HG03469 (cell line): Measurements from ENCODE around the gene CAVIN3.

Experiments
- ATAC-seq: cut with Tn5 transposase; IDR thresholded peaks from one replicate; pipeline ENCODE4 v1.9.1; 2021; ENCODE audit warnings: mild to moderate bottlenecking, moderate library complexity, moderate number of reproducible peaks; ENCODE audit not compliant: unreplicated experiment

Gene CAVIN3, protein sequence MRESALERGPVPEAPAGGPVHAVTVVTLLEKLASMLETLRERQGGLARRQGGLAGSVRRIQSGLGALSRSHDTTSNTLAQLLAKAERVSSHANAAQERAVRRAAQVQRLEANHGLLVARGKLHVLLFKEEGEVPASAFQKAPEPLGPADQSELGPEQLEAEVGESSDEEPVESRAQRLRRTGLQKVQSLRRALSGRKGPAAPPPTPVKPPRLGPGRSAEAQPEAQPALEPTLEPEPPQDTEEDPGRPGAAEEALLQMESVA

DNA sequence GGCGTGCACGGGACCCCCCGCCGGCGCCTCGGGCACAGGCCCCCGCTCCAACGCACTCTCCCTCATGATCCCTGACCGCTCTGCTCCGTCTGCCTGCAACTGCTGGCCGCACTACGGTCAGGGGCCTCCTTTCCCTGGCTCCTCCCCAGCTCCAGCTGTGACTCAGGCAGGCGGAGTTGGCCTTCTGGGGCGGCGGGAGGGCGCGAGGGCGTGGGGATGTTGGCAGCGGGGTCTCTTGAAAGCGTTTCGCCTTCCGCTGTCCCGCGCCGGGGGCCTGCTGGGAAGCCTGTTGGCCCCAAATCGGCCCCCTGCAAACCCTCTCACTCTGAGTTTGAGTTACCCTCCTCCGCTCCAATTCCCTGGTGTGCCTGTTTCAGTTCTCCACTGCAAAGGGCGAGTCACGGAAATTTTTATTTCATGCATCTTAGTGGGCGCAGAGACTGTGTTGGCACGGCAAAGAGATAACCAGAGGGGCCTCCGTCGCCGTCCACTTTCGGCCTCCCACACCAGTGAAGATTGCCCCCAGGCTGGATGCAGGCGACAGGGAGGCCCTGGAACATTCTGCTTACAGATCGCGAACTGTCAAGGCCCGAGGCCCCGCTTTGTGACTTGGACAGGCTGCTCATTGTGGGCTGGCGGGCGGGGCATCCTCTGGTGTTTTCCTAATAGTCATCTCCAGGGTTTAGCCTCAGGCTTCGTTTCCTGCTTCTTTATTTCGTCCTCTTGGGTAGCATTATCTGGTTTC, at the start of gene CAVIN3:
TSS of gene CAVIN3 (minus strand) at position 91 of the 745 bp plus-strand sequence. CDS start at position 66, 25 bp downstream.
- ATAC-seq = no peak

- no peak for ATAC-seq
Measured at GRCh38 chr11:6365659-6366058, 45.4 kb upstream of the CAVIN3 start.

DNA sequence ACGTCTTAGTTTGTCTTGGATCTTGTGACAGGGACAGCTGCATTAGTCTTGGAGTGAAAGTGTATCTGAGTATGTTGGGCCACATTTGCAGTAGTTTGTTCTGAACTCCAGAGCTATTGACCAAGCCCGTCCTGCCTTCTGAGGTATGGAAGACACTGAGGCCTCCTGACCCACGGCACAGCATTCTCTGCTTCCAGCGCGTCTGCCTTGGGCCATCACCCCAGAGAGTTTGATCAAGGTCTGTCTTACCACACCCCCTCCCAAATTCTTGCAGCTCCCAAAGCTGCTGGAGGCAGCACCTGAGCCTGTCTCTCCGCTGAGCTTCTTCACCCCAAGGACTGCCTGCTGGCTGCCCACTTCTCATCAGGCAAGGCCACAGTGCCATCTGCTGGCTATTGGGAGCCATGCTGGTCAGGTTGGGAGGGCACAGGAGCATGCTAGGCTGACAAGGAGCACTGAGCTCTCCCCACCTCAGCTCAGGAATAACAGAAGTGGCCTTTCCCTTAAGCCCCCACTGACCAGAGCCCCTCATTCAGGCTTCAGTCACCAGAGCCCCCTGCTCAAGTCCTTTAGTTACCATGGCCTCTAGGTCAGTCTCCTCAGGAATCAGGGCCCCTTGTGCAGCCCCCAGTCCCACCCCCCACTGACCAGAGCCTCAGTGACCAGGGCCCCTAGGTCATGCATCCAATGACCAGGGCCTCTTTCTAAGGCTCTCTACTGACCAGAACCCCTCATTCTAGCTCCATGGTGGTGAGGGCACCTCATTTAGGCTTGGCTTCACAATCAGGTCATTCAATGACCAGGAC, 42.8 kb upstream of the CAVIN3 start:
- ATAC-seq = peak; percentile 93

DNA sequence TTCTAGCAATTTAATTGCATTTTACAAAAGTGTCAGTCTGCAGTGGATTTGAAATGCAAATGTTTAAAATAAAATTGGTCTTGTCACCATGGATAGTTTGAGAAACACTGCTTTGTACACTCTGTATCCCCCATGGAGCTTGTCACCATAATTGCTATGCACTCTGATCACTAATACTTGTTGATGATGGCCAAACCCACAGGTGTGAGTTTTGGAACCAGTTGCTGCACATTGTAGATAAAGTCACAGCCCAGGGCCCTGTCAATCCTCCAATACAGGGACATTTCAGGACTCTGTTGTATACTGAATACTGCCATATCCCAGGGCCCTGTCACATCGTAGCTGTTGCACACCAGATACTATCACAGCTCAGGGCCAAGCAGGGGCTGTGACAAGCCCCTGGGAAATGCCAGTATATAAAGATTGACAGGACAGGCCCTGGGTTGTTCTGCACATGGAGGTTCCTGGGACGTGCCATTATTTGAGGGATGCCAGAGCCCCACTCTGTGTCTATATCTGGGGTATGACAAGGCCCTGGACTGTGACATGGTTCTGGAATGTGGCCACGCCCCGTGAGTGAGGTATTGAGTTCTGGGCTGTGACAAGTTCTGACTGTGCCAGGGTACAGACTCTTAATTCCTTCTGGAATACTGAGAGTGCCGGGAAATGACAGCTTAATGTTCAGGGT, 42.0 kb upstream of the CAVIN3 start:
- ATAC-seq = no peak

DNA sequence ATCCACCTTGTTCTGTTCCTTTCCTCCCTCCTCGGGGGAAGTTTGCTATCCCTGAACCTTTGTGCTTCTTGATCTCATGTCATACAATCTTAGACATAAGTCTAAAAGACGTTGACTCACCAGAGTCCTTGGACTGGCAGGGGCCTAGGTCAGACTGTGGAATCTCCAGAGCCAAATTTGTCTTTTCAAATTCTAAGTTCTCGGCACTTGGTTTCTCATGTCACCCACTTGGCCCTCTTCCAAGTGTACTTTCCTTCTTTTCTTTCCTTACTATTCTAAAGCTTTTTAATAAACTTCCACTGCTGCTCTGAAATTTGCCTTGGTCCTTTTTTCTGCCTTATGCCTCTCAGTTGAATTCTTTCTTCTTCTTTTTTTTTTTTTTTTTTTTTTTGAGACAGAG, 39.9 kb upstream of the CAVIN3 start:
- ATAC-seq = no peak

DNA sequence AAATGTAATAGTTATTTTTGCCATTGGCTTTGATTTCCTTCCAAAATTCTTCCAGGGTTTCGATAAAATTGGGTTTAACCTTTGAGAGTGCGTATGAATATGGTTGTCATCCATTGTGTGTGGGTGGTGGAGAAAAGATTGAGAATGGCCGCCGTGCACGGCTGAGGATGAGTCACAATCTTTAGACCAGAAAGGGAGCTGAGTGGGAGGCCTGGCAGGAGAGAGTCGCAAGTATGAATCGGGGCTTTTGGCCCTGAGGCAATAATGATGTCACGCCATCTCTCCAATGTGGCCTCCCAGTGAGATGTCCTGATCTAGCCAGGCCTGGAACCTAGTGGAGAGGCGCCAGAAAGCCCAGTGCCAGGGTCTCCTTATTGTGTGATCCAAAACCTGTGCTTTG, 36.9 kb upstream of the CAVIN3 start:
- no peak for ATAC-seq

DNA sequence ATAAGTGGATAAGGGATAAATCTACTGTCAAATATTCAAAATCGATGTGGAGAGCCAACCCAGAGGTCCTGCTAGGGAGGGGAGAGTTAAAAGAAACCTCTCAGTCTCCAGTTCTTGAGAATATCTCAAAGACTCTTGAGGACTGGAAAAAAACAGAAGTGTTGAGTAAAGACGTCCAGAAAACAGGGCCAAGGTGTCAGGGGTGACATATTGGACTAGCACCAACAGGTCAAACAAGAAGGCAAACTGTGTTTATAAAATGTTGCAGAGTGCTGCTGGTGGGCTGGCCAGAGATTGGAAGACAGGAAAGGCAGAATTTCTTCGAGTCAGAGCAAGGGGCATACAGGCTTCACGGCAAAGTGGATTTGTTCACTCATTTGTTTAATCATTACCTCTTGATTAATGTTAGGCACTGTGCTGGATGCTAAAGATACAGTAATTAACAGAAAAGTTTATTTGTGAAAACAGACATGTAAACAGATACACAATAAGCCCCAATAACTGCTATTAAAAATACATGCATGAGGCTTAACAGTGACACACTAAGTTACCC, 36.3 kb upstream of the CAVIN3 start:
- no peak for ATAC-seq

- no peak for ATAC-seq
Measured at GRCh38 chr11:6354651-6355485, 34.6 kb upstream of the CAVIN3 start.

GRCh38 chr11:6353367-6353987, 33.2 kb upstream of the CAVIN3 start:
- ATAC-seq = peak; percentile 70

- no peak for ATAC-seq
Measured at GRCh38 chr11:6351782-6352382, 31.6 kb upstream of the CAVIN3 start.

- no peak for ATAC-seq
Measured at GRCh38 chr11:6350486-6350885, 30.2 kb upstream of the CAVIN3 start.

- ATAC-seq = no peak
Measured at GRCh38 chr11:6350043-6350442, 29.7 kb upstream of the CAVIN3 start.

GRCh38 chr11:6345366-6345765, 25.1 kb upstream of the CAVIN3 start:
- ATAC-seq = no peak

DNA sequence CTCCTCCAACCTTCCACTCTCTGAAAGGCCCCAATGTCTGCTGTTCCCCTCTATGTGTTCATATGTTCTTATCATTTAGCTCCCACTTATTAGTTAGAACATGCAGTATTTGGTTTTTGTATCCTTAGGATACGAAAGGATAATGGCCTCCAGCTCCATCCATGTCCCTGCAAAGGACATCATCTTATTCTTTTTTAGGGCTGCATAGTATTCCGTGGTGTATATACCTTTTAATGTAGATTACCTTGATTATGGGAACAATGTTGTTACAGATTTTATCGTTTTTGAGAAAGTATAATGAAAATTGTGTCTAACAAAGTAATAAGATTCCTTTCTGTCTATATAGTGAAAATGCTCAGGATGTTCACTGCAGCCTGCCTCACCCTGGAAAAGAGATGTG, 16.0 kb upstream of the CAVIN3 start:
- no peak for ATAC-seq

- no peak for ATAC-seq
Measured at GRCh38 chr11:6334806-6335205, 14.5 kb upstream of the CAVIN3 start.

GRCh38 chr11:6333095-6333494, 12.8 kb upstream of the CAVIN3 start:
- ATAC-seq = no peak

DNA sequence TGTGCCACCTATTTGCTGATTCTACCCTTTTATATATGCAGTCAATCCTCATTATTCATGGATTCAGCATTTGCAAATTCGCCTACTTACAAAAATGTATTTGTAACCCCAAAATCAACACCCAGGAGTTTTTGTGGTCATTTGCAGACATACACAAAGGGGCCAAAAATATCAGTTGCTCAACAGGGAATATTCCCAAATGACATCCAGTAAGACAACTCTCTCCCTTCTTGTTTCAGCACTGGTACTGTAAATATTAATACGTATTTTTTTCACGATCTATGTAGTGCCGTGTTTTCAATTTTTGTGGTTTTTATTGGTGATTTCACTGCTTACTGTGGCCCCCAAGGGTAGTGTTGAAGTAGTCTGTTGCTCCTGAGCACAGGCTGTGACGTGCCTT, 11.8 kb upstream of the CAVIN3 start:
- no peak for ATAC-seq

- no peak for ATAC-seq
Measured at GRCh38 chr11:6328321-6328720, 8.0 kb upstream of the CAVIN3 start.

DNA sequence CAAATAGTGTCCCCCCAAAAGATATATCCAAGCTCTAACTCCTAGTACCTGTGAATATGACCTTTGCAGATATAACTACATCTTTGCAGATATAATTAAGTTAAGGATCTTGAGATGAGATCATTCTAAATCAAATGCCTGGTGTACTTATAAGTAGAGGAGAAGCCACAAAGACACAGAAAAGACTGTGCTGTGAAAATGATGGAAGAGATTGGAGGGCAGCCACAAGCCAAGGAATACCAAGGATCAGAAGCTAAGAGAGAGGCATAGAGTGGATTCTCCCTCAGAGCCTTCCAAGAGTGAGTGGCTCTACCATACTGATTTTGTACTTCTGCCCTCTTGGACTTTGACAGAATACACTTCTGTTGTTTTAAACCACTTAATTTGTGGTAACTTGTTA, 7.5 kb upstream of the CAVIN3 start:
- ATAC-seq = no peak
